DMS79 treated with DMSO at 0.1 percent for 48 hours (cell line): ENCODE measurements around the gene CCDC63.
"Not testable (repeated sequence)": the region's sequence is repeated elsewhere in the genome, so short reads cannot be mapped to it uniquely, and the experiment has no call there.

Experiments
- DNase-seq: peaks from one replicate; lab custom pipeline; 2025; lab: John Stamatoyannopoulos, UW

CCDC63 gene

GRCh38 chr12:110844551-110845338, 2.0 kb upstream of the CCDC63 start:
- DNase-seq: no peak

- DNase-seq: no peak
Measured at GRCh38 chr12:110845339-110845682, 1.5 kb upstream of the CCDC63 start.

GRCh38 chr12:110848314-110848923, 1.6 kb downstream of the CCDC63 start:
- no peak for DNase-seq

- DNase-seq: no peak
Measured at GRCh38 chr12:110849221-110849620, 2.4 kb downstream of the CCDC63 start.

- DNase-seq: no peak
Measured at GRCh38 chr12:110849748-110850403, 3.1 kb downstream of the CCDC63 start.

- DNase-seq: no peak
Measured at GRCh38 chr12:110850762-110851161, 4.0 kb downstream of the CCDC63 start.

- no peak for DNase-seq
Measured at GRCh38 chr12:110853836-110854235, 7.0 kb downstream of the CCDC63 start.

GRCh38 chr12:110856542-110856941, 9.8 kb downstream of the CCDC63 start:
- no peak for DNase-seq

- no peak for DNase-seq
Measured at GRCh38 chr12:110857528-110857927, 10.7 kb downstream of the CCDC63 start.

GRCh38 chr12:110857954-110858353, 11.2 kb downstream of the CCDC63 start:
- DNase-seq: not testable (repeated sequence)

GRCh38 chr12:110858848-110859247, 12.1 kb downstream of the CCDC63 start:
- DNase-seq: no peak

- DNase-seq: no peak
Measured at GRCh38 chr12:110860833-110861296, 14.1 kb downstream of the CCDC63 start.

GRCh38 chr12:110861729-110862128, 14.9 kb downstream of the CCDC63 start:
- DNase-seq: no peak

GRCh38 chr12:110862329-110862728, 15.5 kb downstream of the CCDC63 start:
- no peak for DNase-seq

- no peak for DNase-seq
Measured at GRCh38 chr12:110863161-110863560, 16.4 kb downstream of the CCDC63 start.

- DNase-seq: no peak
Measured at GRCh38 chr12:110865521-110865920, 18.7 kb downstream of the CCDC63 start.

GRCh38 chr12:110869026-110869425, 22.2 kb downstream of the CCDC63 start:
- DNase-seq: no peak

- DNase-seq: no peak
Measured at GRCh38 chr12:110869803-110870202, 23.0 kb downstream of the CCDC63 start.

- DNase-seq: no peak
Measured at GRCh38 chr12:110872100-110872499, 25.3 kb downstream of the CCDC63 start.

GRCh38 chr12:110874351-110874750, 27.6 kb downstream of the CCDC63 start:
- no peak for DNase-seq

GRCh38 chr12:110874781-110875180, 28.0 kb downstream of the CCDC63 start:
- DNase-seq: no peak

- no peak for DNase-seq
Measured at GRCh38 chr12:110880651-110881050, 33.9 kb downstream of the CCDC63 start.

- DNase-seq: no peak
Measured at GRCh38 chr12:110883251-110883650, 36.5 kb downstream of the CCDC63 start.
